ENCODE data around the gene SRGAP3.

Gene SRGAP3

GRCh38 chr3:9026320-9027045 is 223.0 kb downstream of the SRGAP3 start:
- in situ Hi-C loops (cut with HindIII; ENCODE audit: low sequenced_read_pairs): no loop called here

- in situ Hi-C loops (cut with HindIII; ENCODE audit: low sequenced_read_pairs): no loop called here
Observed at GRCh38 chr3:9024341-9024740, 225.1 kb downstream of the SRGAP3 start.

GRCh38 chr3:9023226-9023590 is 226.2 kb downstream of the SRGAP3 start:
- in situ Hi-C loops (cut with HindIII; ENCODE audit: low sequenced_read_pairs): no loop called here

- in situ Hi-C loops (cut with HindIII; ENCODE audit: low sequenced_read_pairs): no loop called here
Observed at GRCh38 chr3:9022305-9023225, 226.9 kb downstream of the SRGAP3 start.

- in situ Hi-C loops (cut with HindIII; ENCODE audit: low sequenced_read_pairs): no loop called here
Observed at GRCh38 chr3:9021271-9022009, 228.0 kb downstream of the SRGAP3 start.

- in situ Hi-C loops (cut with HindIII; ENCODE audit: low sequenced_read_pairs): no loop called here
Observed at GRCh38 chr3:9020426-9020825, 229.0 kb downstream of the SRGAP3 start.

GRCh38 chr3:9019259-9019961 is 230.0 kb downstream of the SRGAP3 start:
- in situ Hi-C loops (cut with HindIII; ENCODE audit: low sequenced_read_pairs): no loop called here

GRCh38 chr3:9015250-9015649 is 234.2 kb downstream of the SRGAP3 start:
- in situ Hi-C loops (cut with HindIII; ENCODE audit: low sequenced_read_pairs): no loop called here

- in situ Hi-C loops (cut with HindIII; ENCODE audit: low sequenced_read_pairs): no loop called here
Observed at GRCh38 chr3:9013782-9014563, 235.5 kb downstream of the SRGAP3 start.

GRCh38 chr3:9012521-9012920 is 236.9 kb downstream of the SRGAP3 start:
- in situ Hi-C loops (cut with HindIII; ENCODE audit: low sequenced_read_pairs): no loop called here

- in situ Hi-C loops (cut with HindIII; ENCODE audit: low sequenced_read_pairs): no loop called here
Observed at GRCh38 chr3:9009976-9010545, 239.4 kb downstream of the SRGAP3 start.

GRCh38 chr3:9008550-9009255 is 240.7 kb downstream of the SRGAP3 start:
- in situ Hi-C loops (cut with HindIII; ENCODE audit: low sequenced_read_pairs): no loop called here

GRCh38 chr3:9007928-9008327 is 241.5 kb downstream of the SRGAP3 start:
- in situ Hi-C loops (cut with HindIII; ENCODE audit: low sequenced_read_pairs): no loop called here

- in situ Hi-C loops (cut with HindIII; ENCODE audit: low sequenced_read_pairs): no loop called here
Observed at GRCh38 chr3:9007213-9007612, 242.2 kb downstream of the SRGAP3 start.

GRCh38 chr3:9000041-9000440 is 249.4 kb downstream of the SRGAP3 start:
- in situ Hi-C loops (cut with HindIII; ENCODE audit: low sequenced_read_pairs): no loop called here

GRCh38 chr3:8997151-8997550 is 252.3 kb downstream of the SRGAP3 start:
- in situ Hi-C loops (cut with HindIII; ENCODE audit: low sequenced_read_pairs): no loop called here

- in situ Hi-C loops (cut with HindIII; ENCODE audit: low sequenced_read_pairs): no loop called here
Observed at GRCh38 chr3:8996681-8997121, 252.7 kb downstream of the SRGAP3 start.

GRCh38 chr3:8996216-8996615 is 253.2 kb downstream of the SRGAP3 start:
- in situ Hi-C loops (cut with HindIII; ENCODE audit: low sequenced_read_pairs): no loop called here

GRCh38 chr3:8994226-8994625 is 255.2 kb downstream of the SRGAP3 start:
- in situ Hi-C loops (cut with HindIII; ENCODE audit: low sequenced_read_pairs): no loop called here
